Astrocyte (in vitro differentiated cells and primary cell): ENCODE results near the gene GMDS.

Source experiments
- CTCF ChIP-seq: IDR thresholded peaks from 2 replicates; pipeline ENCODE4 v1.5.1; 2011; ENCODE audit warnings: low read depth, mild to moderate bottlenecking, inconsistent platforms, low read length, moderate library complexity; ENCODE audit not compliant: insufficient read depth
- EZH2 ChIP-seq: IDR thresholded peaks from 2 replicates; pipeline ENCODE4 v1.6.1; 2012; ENCODE audit warnings: mild to moderate bottlenecking, low read length, inconsistent platforms; ENCODE audit not compliant: insufficient read depth

GRCh38 chr6:1931817-1932216 is 313.6 kb downstream of the GMDS start:
- TF ChIP-seq CTCF (no peak), EZH2 (no peak)
